GM12865 (cell line): ENCODE measurements around the gene GZMB.

Experiments
- DNase-seq: peaks from one replicate; pipeline ENCODE4 v3.0.0; 2010; ENCODE audit warnings: low read depth
- H3K4me3 ChIP-seq: 2 replicates; pipeline ENCODE4 v1.5.1; 2011; ENCODE audit warnings: mild to moderate bottlenecking, low read depth, low read length, control low read depth
- CTCF ChIP-seq: IDR thresholded peaks from 2 replicates; pipeline ENCODE4 v1.5.1; 2011; ENCODE audit warnings: low read length, control low read depth, low read depth, inconsistent platforms; ENCODE audit not compliant: insufficient read depth; ENCODE audit errors: missing control alignments

The GZMB gene

GRCh38 chr14:24613747-24614146, 20.2 kb downstream of the GZMB start:
- DNase-seq, result no peak
- no peak overlapping the region for H3K4me3 ChIP-seq
- no peak for TF ChIP-seq CTCF

- H3K4me3 ChIP-seq, result no peak overlapping the region
- DNase-seq, result no peak
- TF ChIP-seq CTCF, result no peak
These were observed 20.7 kb downstream of the GZMB start for GRCh38 chr14:24613241-24613640.

- TF ChIP-seq CTCF, result no peak
- peak; percentile 73 for DNase-seq
- H3K4me3 ChIP-seq, result no peak overlapping the region
These were observed 21.8 kb downstream of the GZMB start for GRCh38 chr14:24612196-24612595.

GRCh38 chr14:24609655-24610344, 24.2 kb downstream of the GZMB start, which contains the start of gene GZMH:
TSS of gene GZMH (minus strand) at chr14:24609685. CDS start at chr14:24609613, 72 bp downstream.
- peak; percentile 39 for DNase-seq
- H3K4me3 ChIP-seq, result no peak within 1 kb of the TSS
- TF ChIP-seq CTCF, result no peak

- TF ChIP-seq CTCF, result no peak
- no peak overlapping the region for H3K4me3 ChIP-seq
- no peak for DNase-seq
These were observed 26.1 kb downstream of the GZMB start for GRCh38 chr14:24607635-24608514.

GRCh38 chr14:24607081-24607480, 26.9 kb downstream of the GZMB start:
- H3K4me3 ChIP-seq, result no peak overlapping the region
- no peak for TF ChIP-seq CTCF
- peak; percentile 48 for DNase-seq
